B cell (primary cell): ENCODE data around the gene SNRNP70. TPM values are rescaled to one million over a fixed set of nuclear protein-coding genes. Genes with fewer than 3 reads are reported as not detected.

Source experiments
- ATAC-seq: fragments of 200-7000 bp; cut with Tn5 transposase; one replicate; pipeline ENCODE4 v1.10.0; 2021; ENCODE audit warnings: low read depth, mild to moderate bottlenecking, moderate number of reproducible peaks, moderate library complexity
- CTCF ChIA-PET: fragments of 350-600 bp; sonication (Branson Sonifier 250); formaldehyde crosslinking; loops from one replicate; lab custom pipeline; 2021; ENCODE audit warnings: antibody characterized with exemption, inconsistent platforms; lab: Charles Lee
- POLR2A ChIA-PET: fragments of 350-600 bp; sonication (Branson Sonifier 250); formaldehyde crosslinking; loops from one replicate; lab custom pipeline; 2021; ENCODE audit warnings: antibody characterized with exemption; lab: Charles Lee
- DNase-seq: peaks from one replicate; pipeline ENCODE4 v3.0.0; 2013
- H2AFZ ChIP-seq: 2 replicates; pipeline ENCODE4 v1.6.1; 2012; ENCODE audit warnings: mild to moderate bottlenecking, low read depth, low read length; ENCODE audit not compliant: insufficient read depth, poor library complexity, severe bottlenecking
- H3K27ac ChIP-seq, 2 donors: 1 replicate in 1 of 2; 2 replicates in 1 of 2; pipeline ENCODE4 v1.5.1; 2012 to 2013; ENCODE audit warnings: low read length in 2 of 2, mild to moderate bottlenecking in 2 of 2, moderate library complexity in 1 of 2
- H3K27me3 ChIP-seq, 4 experiments: fragments of 200-600 bp in 1 of 4; sonication (generic) in 1 of 4; replicated peaks in 1 of 4; 1 replicate in 2 of 4; 2 replicates in 2 of 4; pipeline versions ENCODE4 v1.6.1 to v1.7.0; 2013 to 2016; ENCODE audit warnings: low read length in 3 of 4, mild to moderate bottlenecking in 2 of 4, mixed read lengths in 1 of 4, moderate library complexity in 1 of 4; ENCODE audit not compliant: insufficient read depth in 4 of 4, control insufficient read depth in 3 of 4; ENCODE audit errors: control extremely low read depth in 1 of 4
- H3K36me3 ChIP-seq, 2 experiments: replicated peaks in 1 of 2; 1 replicate in 1 of 2; 2 replicates in 1 of 2; pipeline versions ENCODE4 v1.6.1 to v1.7.1; 2013; ENCODE audit warnings: low read length in 1 of 2; ENCODE audit not compliant: insufficient read depth in 2 of 2, control insufficient read depth in 1 of 2; ENCODE audit errors: control extremely low read depth in 1 of 2, extremely low read depth in 1 of 2
- H3K4me1 ChIP-seq, 2 donors: fragments of 200-600 bp in 1 of 2; sonication (generic) in 1 of 2; 1 replicate in 1 of 2; 2 replicates in 1 of 2; pipeline versions ENCODE4 v1.5.1 to v1.6.1; 2013 to 2017; ENCODE audit warnings: low read length in 2 of 2; ENCODE audit not compliant: control insufficient read depth in 2 of 2, insufficient read depth in 2 of 2
- H3K4me2 ChIP-seq: replicated peaks from 2 replicates; pipeline ENCODE3; 2012; ENCODE audit warnings: mild to moderate bottlenecking, low read depth, low read length; ENCODE audit not compliant: poor library complexity, severe bottlenecking
- H3K4me3 ChIP-seq, 5 experiments: fragments of 200-600 bp in 1 of 5; sonication (generic) in 1 of 5; 1 replicate in 3 of 5; 2 replicates in 2 of 5; pipeline versions ENCODE4 v1.5.1 to v1.7.0; 2011 to 2016; ENCODE audit warnings: low read length in 4 of 5, mild to moderate bottlenecking in 4 of 5, low read depth in 2 of 5, control low read depth in 1 of 5, moderate library complexity in 1 of 5; ENCODE audit not compliant: insufficient read depth in 1 of 5; ENCODE audit errors: control extremely low read depth in 1 of 5, extremely low read depth in 1 of 5
- H3K79me2 ChIP-seq: fragments of 200-600 bp; sonication (generic); one replicate; pipeline ENCODE4 v1.6.0; 2016; ENCODE audit warnings: low read length; ENCODE audit not compliant: control insufficient read depth, insufficient read depth
- H3K9ac ChIP-seq: fragments of 200-600 bp; sonication (generic); 2 replicates; pipeline ENCODE4 v1.6.1; 2017; ENCODE audit warnings: mild to moderate bottlenecking, low read length, moderate library complexity
- H3K9me3 ChIP-seq, 3 donors: one replicate each; pipeline versions ENCODE4 v1.6.1 to v1.7.1; 2013; ENCODE audit warnings: low read length in 2 of 3; ENCODE audit not compliant: control insufficient read depth in 2 of 3, insufficient read depth in 1 of 3; ENCODE audit errors: control extremely low read depth in 1 of 3
- H4K20me1 ChIP-seq: 2 replicates; pipeline ENCODE4 v1.6.0; 2012; ENCODE audit warnings: mild to moderate bottlenecking, low read length; ENCODE audit not compliant: insufficient read depth, control insufficient read depth, poor library complexity, severe bottlenecking
- H3K27ac Mint-ChIP-seq: one replicate; pipeline ENCODE4 v1.8.0; 2021; ENCODE audit warnings: mixed read lengths
- H3K27me3 Mint-ChIP-seq: one replicate; pipeline ENCODE4 v1.8.0; 2021; ENCODE audit warnings: mixed read lengths
- H3K4me1 Mint-ChIP-seq: one replicate; pipeline ENCODE4 v1.8.0; 2021; ENCODE audit warnings: mixed read lengths
- H3K4me3 Mint-ChIP-seq: one replicate; pipeline ENCODE4 v1.8.0; 2021; ENCODE audit warnings: mixed read lengths
- H3K9me3 Mint-ChIP-seq: one replicate; pipeline ENCODE4 v1.8.0; 2022; ENCODE audit warnings: mixed read lengths; ENCODE audit not compliant: insufficient read depth
- CTCF ChIP-seq: fragments of 200-600 bp; IDR thresholded peaks from one replicate; pipeline ENCODE4 v1.8.0; 2022; ENCODE audit warnings: antibody characterized with exemption, mild to moderate bottlenecking
- EZH2 ChIP-seq: IDR thresholded peaks from 2 replicates; pipeline ENCODE4 v1.6.1; 2012; ENCODE audit warnings: borderline replicate concordance, low read depth, mild to moderate bottlenecking, moderate library complexity, low read length; ENCODE audit not compliant: insufficient read depth, poor library complexity, severe bottlenecking
- WGBS: methylation state at CpG from one replicate; pipeline ENCODE4 v1.1.5; 2013; ENCODE audit warnings: missing lambda C conversion rate; ENCODE audit not compliant: insufficient coverage; 5-methylcytosine and 5-hydroxymethylcytosine counted together
- intact Hi-C: fragments of 100-400 bp; cut with micrococcal nuclease; formaldehyde crosslinking; loops from one replicate; pipeline ENCODE4 v1.10.0; 2022
- polyA plus RNA-seq: library from polyadenylated mRNA; depleted of rRNA; stranded (reverse); fragments of >200 nt; gene quantifications from 2 replicates; pipeline ENCODE4 v1.2.3, GENCODE V29; 2012
- total RNA-seq, 2 donors: library from RNA; stranded (reverse); fragments of 120-200 nt in 1 of 2; gene quantifications; 1 replicate in 1 of 2; 2 replicates in 1 of 2; pipeline versions ENCODE4 v1.2.3 to v1.2.4, GENCODE V29; 2013 to 2022

SNRNP70 gene
- total and polyA plus RNA-seq, 2 donors (not counting 1 experiment from before 2014, with no cell fraction given), result 598 to 954 TPM

- no peak for ATAC-seq
- H3K4me3 Mint-ChIP-seq, result no peak overlapping the region
- DNase-seq, result peak; percentile 18
- Histone ChIP-seq H3K27ac (no peak overlapping the region), H3K4me1 (peaks cover 15 to 24% of the 10 kb centered on the region in 2 donors), H3K4me3 (no peak overlapping the region), H3K36me3 (no peaks in the 10 kb centered on the region), H4K20me1 (no peaks in the 10 kb centered on the region), H2AFZ (no peak overlapping the region), H3K79me2 (no peaks in the 10 kb centered on the region), H3K9me3 (peaks cover 0 to 32% (median 2%) of the 10 kb centered on the region in 3 donors), H3K27me3 (peaks cover 0 to 18% (median 7%) of the 10 kb centered on the region in 4 experiments), H3K9ac (no peak overlapping the region), H3K4me2 (no peak overlapping the region)
- peaks cover 22% of the 10 kb centered on the region for H3K4me1 Mint-ChIP-seq
- ChIA-PET CTCF (interaction anchor here (1.2 to 1.6 kb wide), 3 partner anchors 16 to 33 kb away, joined by 3 to 6 read pairs (median 4); partner anchors contain the start of gene LIN7B), POLR2A (interaction anchor here (0.6 kb wide), 1 partner anchor 77 kb away, joined by 7 read pairs; no protein-coding TSS in a partner anchor)
- 97% methylated on average over 23 of the region's 24 CpGs for WGBS
- TF ChIP-seq EZH2 (no peak), CTCF (no peak)
- no peak overlapping the region for H3K27ac Mint-ChIP-seq
- intact Hi-C loops, result no loop called here
- no peaks in the 10 kb centered on the region for H3K9me3 Mint-ChIP-seq
- peaks cover 20% of the 10 kb centered on the region for H3K27me3 Mint-ChIP-seq
These were observed 45.1 kb downstream of the SNRNP70 start for GRCh38 chr19:49130325-49130724.

- WGBS, result 38% methylated on average over 33 of the region's 49 CpGs
- peak overlapping the region; percentile 36 for H2AFZ ChIP-seq
- intact Hi-C loops, result no loop called here
These were observed 47.8 kb downstream of the SNRNP70 start for GRCh38 chr19:49132974-49133609.

More at GRCh38 chr19:49132974-49133609, 47.8 kb downstream of the SNRNP70 start:
- Mint-ChIP-seq H3K4me1 (peaks cover 18% of the 10 kb centered on the region), H3K27ac (no peak overlapping the region), H3K9me3 (no peaks in the 10 kb centered on the region), H3K27me3 (peaks cover 36% of the 10 kb centered on the region), H3K4me3 (peak overlapping the region; percentile 56)
- TF ChIP-seq CTCF (no peak), EZH2 (no peak)
- POLR2A ChIA-PET, result interaction anchor here (0.7 kb wide), 1 partner anchor 1752 kb away, joined by 4 read pairs; no protein-coding TSS in a partner anchor
- no peaks in the 10 kb centered on the region for H3K79me2 ChIP-seq
- DNase-seq (peak; percentile 29), ATAC-seq (peak; percentile 8)
- no peak overlapping the region for H3K9ac ChIP-seq
- H3K4me3 ChIP-seq, result peak overlapping the region in 2 of 5 experiments; percentile 25 to 43
- peak overlapping the region; percentile 66 for H3K4me2 ChIP-seq
- H3K27ac ChIP-seq, result no peak overlapping the region
- H3K36me3 ChIP-seq, result no peaks in the 10 kb centered on the region
- peaks cover 0 to 35% (median 7%) of the 10 kb centered on the region in 4 experiments for H3K27me3 ChIP-seq
- CTCF ChIA-PET, result interaction anchor here (0.5 to 1.6 kb wide), 4 partner anchors 14 to 51 kb away, joined by 3 to 4 read pairs (median 4); partner anchors contain the start of gene LIN7B
- H3K9me3 ChIP-seq, result peaks cover 0 to 40% (median 2%) of the 10 kb centered on the region in 3 donors
- H4K20me1 ChIP-seq, result no peaks in the 10 kb centered on the region
- peaks cover 11 to 18% of the 10 kb centered on the region in 2 donors for H3K4me1 ChIP-seq
